K562 (cell line): ENCODE data around the gene ZNF487. TPM values are rescaled to one million over a fixed set of nuclear protein-coding genes. Genes with fewer than 3 reads are reported as not detected.
A peak's percentile ranks its signal among the peaks of the same experiment; 100 is the strongest.

Source experiments
- CBX1 ChIP-seq: sonication (generic); IDR thresholded peaks from 2 replicates; pipeline ENCODE4 v1.6.1; 2016; ENCODE audit warnings: antibody characterized with exemption, low read depth, mild to moderate bottlenecking
- ELK3 ChIP-seq: fragments of 450-650 bp; formaldehyde crosslinking; IDR thresholded peaks from 2 replicates; pipeline ENCODE4 v1.4.0; 2020; ENCODE audit warnings: mild to moderate bottlenecking
- ETV1 ChIP-seq: fragments of 450-650 bp; conservative IDR thresholded peaks from 2 replicates; pipeline ENCODE4 v1.6.1; 2016; ENCODE audit warnings: missing genetic modification characterization, control low read depth, low read depth, missing compliant biosample characterization
- FOS ChIP-seq: IDR thresholded peaks from 3 replicates; pipeline ENCODE4 v1.6.1; 2011; ENCODE audit not compliant: insufficient read length; ENCODE audit errors: extremely low read depth
- FOXJ2 ChIP-seq: fragments of 200-800 bp; sonication (Bioruptor generic); IDR thresholded peaks from 2 replicates; pipeline ENCODE4 v1.6.1; 2016; ENCODE audit warnings: missing genetic modification characterization, missing compliant biosample characterization
- GABPA ChIP-seq: fragments of 200-800 bp; sonication (Bioruptor generic); conservative IDR thresholded peaks from 2 replicates; pipeline ENCODE4 v1.6.1; 2016; ENCODE audit warnings: low read depth, missing genetic modification characterization, missing compliant biosample characterization
- HDAC1 ChIP-seq, 2 experiments: fragments of 450-650 bp; IDR thresholded peaks; 2 replicates each; pipeline ENCODE4 v1.6.1; 2016 to 2017; ENCODE audit warnings: inconsistent platforms in 1 of 2, mild to moderate bottlenecking in 1 of 2, moderate library complexity in 1 of 2
- HES1 ChIP-seq: fragments of 450-650 bp; IDR thresholded peaks from 2 replicates; pipeline ENCODE4 v1.6.1; 2016; ENCODE audit warnings: low read depth, mild to moderate bottlenecking, moderate library complexity
- NFE2 ChIP-seq: IDR thresholded peaks from 2 replicates; pipeline ENCODE4 v1.6.1; 2014; ENCODE audit warnings: antibody characterized with exemption, low read depth
- PREB ChIP-seq: sonication (generic); formaldehyde crosslinking; IDR thresholded peaks from 2 replicates; pipeline ENCODE4 v1.8.1; 2023; ENCODE audit warnings: mild to moderate bottlenecking, missing genetic modification reagents
- SMAD2 ChIP-seq: fragments of 150-350 bp; IDR thresholded peaks from 2 replicates; pipeline ENCODE4 v1.6.1; 2014; ENCODE audit warnings: low read depth, mild to moderate bottlenecking, low read length
- STAT5A ChIP-seq: IDR thresholded peaks from 2 replicates; pipeline ENCODE4 v1.6.1; 2012; ENCODE audit warnings: low read length, inconsistent platforms, borderline replicate concordance
- TEAD1 ChIP-seq, 2 experiments: fragments of 450-650 bp in 1 of 2; sonication (generic) in 1 of 2; formaldehyde crosslinking; IDR thresholded peaks; 2 replicates each; pipeline versions ENCODE4 v1.4.0 to v1.8.0; 2020 to 2022; ENCODE audit warnings: mild to moderate bottlenecking in 2 of 2, missing genetic modification reagents in 1 of 2
- ZBTB11 ChIP-seq, 3 experiments: fragments of 200-800 bp in 1 of 3; fragments of 250-450 bp in 1 of 3; fragments of 450-650 bp in 1 of 3; sonication (Bioruptor Pico) in 1 of 3; sonication (Bioruptor generic) in 1 of 3; formaldehyde crosslinking in 1 of 3; IDR thresholded peaks; 2 replicates each; pipeline versions ENCODE4 v1.6.1 to v1.8.0; 2016 to 2022; ENCODE audit warnings: mild to moderate bottlenecking in 2 of 3, missing genetic modification characterization in 2 of 3, missing compliant biosample characterization in 1 of 3, moderate library complexity in 1 of 3
- ZEB2 ChIP-seq: fragments of 450-650 bp; IDR thresholded peaks from 2 replicates; pipeline ENCODE4 v1.6.1; 2016
- ZNF12 ChIP-seq: sonication (generic); formaldehyde crosslinking; IDR thresholded peaks from 2 replicates; pipeline ENCODE4 v1.4.0; 2020; ENCODE audit warnings: mild to moderate bottlenecking, missing genetic modification reagents
- ZNF146 ChIP-seq: IDR thresholded peaks from one replicate; pipeline ENCODE4 v1.6.1; 2018; ENCODE audit warnings: missing compliant biosample characterization; ENCODE audit not compliant: unreplicated experiment
- ZNF3 ChIP-seq: fragments of 250-450 bp; sonication (Bioruptor Pico); IDR thresholded peaks from 2 replicates; pipeline ENCODE4 v1.5.0; 2021; ENCODE audit warnings: mild to moderate bottlenecking, moderate library complexity
- ZNF41 ChIP-seq: fragments of 250-450 bp; sonication (Bioruptor Pico); conservative IDR thresholded peaks from 2 replicates; pipeline ENCODE4 v1.4.0; 2020; ENCODE audit warnings: mild to moderate bottlenecking
- ZNF644 ChIP-seq: fragments of 200-800 bp; sonication (Bioruptor generic); IDR thresholded peaks from 2 replicates; pipeline ENCODE4 v1.6.1; 2016; ENCODE audit warnings: low read depth, missing genetic modification characterization, missing compliant biosample characterization
- ZNF766 ChIP-seq: fragments of 200-800 bp; sonication (Bioruptor generic); conservative IDR thresholded peaks from 2 replicates; pipeline ENCODE4 v1.6.1; 2016; ENCODE audit warnings: missing genetic modification characterization, missing compliant biosample characterization
- ZNF830 ChIP-seq: fragments of 250-450 bp; sonication (Bioruptor Pico); IDR thresholded peaks from 2 replicates; pipeline ENCODE4 v1.5.0; 2021; ENCODE audit warnings: mild to moderate bottlenecking
- polyA plus RNA-seq, 8 experiments: library from polyadenylated mRNA; depleted of rRNA in 4 of 8; stranded (reverse) in 5 of 8; unstranded in 3 of 8; fragments of >200 nt; fragmentation: Nextera tagmentation in 2 of 8; fragmentation: Illumina TruSeq in 1 of 8; extraction: Ambion mirVana in 2 of 8; extraction: Trizol in 1 of 8; gene quantifications; 2 replicates each; pipeline versions ENCODE4 v1.2.1 to v1.2.3, GENCODE V29; 2011 to 2014; ENCODE audit warnings: inconsistent platforms in 1 of 8, missing spikeins in 1 of 8
- total RNA-seq, 7 experiments: library from RNA; depleted of rRNA in 6 of 7; stranded (reverse); fragments of >200 nt in 6 of 7; fragmentation: Illumina TruSeq in 2 of 7; extraction: Trizol in 2 of 7; gene quantifications; 2 replicates each; pipeline versions ENCODE4 v1.2.1 to v1.2.3, GENCODE V29; 2011 to 2021; ENCODE audit warnings: low replicate concordance in 1 of 7

Gene ZNF487
- total and polyA plus RNA-seq, 9 of the 15 experiments (the other 6 are each of a cell fraction or from before 2014, with no cell fraction given), result 1.9 to 6.5 (median 4.2) TPM

- TF ChIP-seq FOS (no peak), ZBTB11 (CRISPR knock-in tag; IDR thresholded peaks at IDR 0.05) (peak in 2 of 3 experiments; percentile 82 to 95; a peak in 5 of 6 replicates), HDAC1 (IDR thresholded peaks at IDR 0.05) (peak in 1 of 2 experiments; percentile 80; a peak in 2 of 4 replicates), ZNF766 (CRISPR knock-in tag) (no peak), PREB (CRISPR knock-in tag) (no peak), ZNF830 (CRISPR knock-in tag) (no peak), SMAD2 (no peak), FOXJ2 (tag) (0 out of 2 replicates have a peak, but pooled peaks have one; percentile 21), CBX1 (no peak; the same call in 1 of the 2 replicates), ZNF146 (CRISPR knock-in tag) (no peak), NFE2 (no peak), TEAD1 (CRISPR knock-in tag; IDR thresholded peaks at IDR 0.05) (no peak), HES1 (no peak), ZEB2 (0 out of 2 replicates have a peak, but pooled peaks have one; percentile 43), ZNF3 (no peak), GABPA (tag) (peak; percentile 67), ELK3 (no peak), STAT5A (no peak), ZNF41 (CRISPR knock-in tag) (no peak), ZNF12 (CRISPR knock-in tag) (no peak), ETV1 (tag) (0 out of 2 replicates have a peak, but pooled peaks have one; percentile 9), ZNF644 (peak; percentile 20; the same call in 1 of the 2 replicates)
Observed at GRCh38 chr10:43420369-43421200, 16.3 kb upstream of the ZNF487 start (continued).
